Natural killer cell (primary cell): ENCODE measurements around the gene OR4K2. TPM values are rescaled to one million over a fixed set of nuclear protein-coding genes. Genes with fewer than 3 reads are reported as not detected.
"Not testable (repeated sequence)": the region's sequence is repeated elsewhere in the genome, so short reads cannot be mapped to it uniquely, and the experiment has no call there.

Experiments used
- ATAC-seq, 3 donors: fragments of 150-1000 bp in 2 of 3; fragments of 200-7000 bp in 1 of 3; cut with Tn5 transposase; 1 replicate in 1 of 3; 2 replicates in 2 of 3; pipeline ENCODE4 v1.10.0; 2021; ENCODE audit warnings: mild to moderate bottlenecking in 2 of 3, moderate library complexity in 2 of 3
- DNase-seq, 2 donors: peaks; one replicate each; pipeline versions ENCODE4 v3.0.0 to v3.0.0-alpha.2; 2013 to 2021; ENCODE audit warnings: mixed read lengths in 1 of 2
- H3K27ac ChIP-seq: one replicate; pipeline ENCODE4 v1.5.1; 2013; ENCODE audit warnings: mild to moderate bottlenecking, low read length
- H3K27me3 ChIP-seq: one replicate; pipeline ENCODE4 v1.6.1; 2013; ENCODE audit warnings: low read length; ENCODE audit not compliant: control insufficient read depth, insufficient read depth
- H3K36me3 ChIP-seq: one replicate; pipeline ENCODE4 v1.6.1; 2013; ENCODE audit warnings: low read length; ENCODE audit not compliant: control insufficient read depth, insufficient read depth
- H3K4me1 ChIP-seq: one replicate; pipeline ENCODE4 v1.6.1; 2013; ENCODE audit warnings: low read length; ENCODE audit not compliant: control insufficient read depth, insufficient read depth
- H3K4me3 ChIP-seq: one replicate; pipeline ENCODE4 v1.5.1; 2013; ENCODE audit warnings: low read length
- H3K9me3 ChIP-seq: one replicate; pipeline ENCODE4 v1.6.1; 2013; ENCODE audit warnings: low read length; ENCODE audit not compliant: control insufficient read depth, insufficient read depth
- H3K27ac Mint-ChIP-seq, 2 donors: one replicate each; pipeline ENCODE4 v1.8.0; 2022; ENCODE audit warnings: mild to moderate bottlenecking in 2 of 2, mixed read lengths in 2 of 2, moderate library complexity in 1 of 2
- H3K27me3 Mint-ChIP-seq, 2 donors: one replicate each; pipeline ENCODE4 v1.8.0; 2022; ENCODE audit warnings: low read depth in 2 of 2, mixed read lengths in 2 of 2
- H3K36me3 Mint-ChIP-seq: one replicate; pipeline ENCODE4 v1.8.0; 2022; ENCODE audit warnings: mixed read lengths
- H3K4me1 Mint-ChIP-seq, 2 donors: one replicate each; pipeline ENCODE4 v1.8.0; 2022; ENCODE audit warnings: mixed read lengths in 2 of 2
- H3K4me3 Mint-ChIP-seq: one replicate; pipeline ENCODE4 v1.8.0; 2022; ENCODE audit warnings: mild to moderate bottlenecking, moderate library complexity, mixed read lengths
- H3K9me3 Mint-ChIP-seq, 2 donors: one replicate each; pipeline ENCODE4 v1.8.0; 2022; ENCODE audit warnings: mixed read lengths in 2 of 2
- WGBS: methylation state at CpG from one replicate; pipeline ENCODE4 v1.1.7; 2013; ENCODE audit warnings: missing lambda C conversion rate; ENCODE audit not compliant: insufficient coverage; 5-methylcytosine and 5-hydroxymethylcytosine counted together
- intact Hi-C: fragments of 100-400 bp; cut with micrococcal nuclease; formaldehyde crosslinking; loops from one replicate; pipeline ENCODE4 v1.14.2; 2022
- total RNA-seq, 4 donors: library from RNA; stranded (reverse); fragments of 120-200 nt in 1 of 4; gene quantifications; one replicate each; pipeline versions ENCODE4 v1.2.3 to v1.2.4, GENCODE V29; 2013 to 2022
- TF ChIP-seq, protein P1 (sequence below): fragments of 200-600 bp; IDR thresholded peaks from one replicate; pipeline ENCODE4 v1.8.0; 2022; ENCODE audit warnings: antibody characterized with exemption

OR4K2 gene
- total RNA-seq, 3 donors from 2014 or later (not counting 1 experiment from before 2014, with no cell fraction given) = not detected

DNA sequence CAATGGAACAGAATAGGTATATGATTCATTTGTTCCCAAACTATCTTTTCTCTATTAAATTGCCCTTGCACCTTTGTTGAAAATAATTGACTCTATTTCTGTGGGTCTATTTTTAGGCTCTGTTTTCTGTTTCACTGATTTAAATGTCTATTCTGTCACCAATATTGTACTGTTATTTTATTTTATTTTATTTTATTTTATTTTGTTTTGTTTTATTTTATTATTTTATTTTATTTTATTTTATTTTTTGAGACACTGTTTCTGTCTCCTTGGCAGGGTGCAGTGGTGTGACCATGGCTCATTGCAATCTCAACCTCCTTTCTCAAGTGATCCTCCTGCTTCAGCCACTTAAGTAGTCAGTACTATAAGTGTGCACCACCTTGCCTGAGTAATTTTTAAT is 36.5 kb upstream of the OR4K2 start:
- Mint-ChIP-seq H3K4me3 (no peak overlapping the region), H3K36me3 (no peaks in the 10 kb centered on the region), H3K4me1 (no peaks in the 10 kb centered on the region), H3K27me3 (no peaks in the 10 kb centered on the region), H3K9me3 (peaks cover 3 to 8% of the 10 kb centered on the region in 2 donors), H3K27ac (no peak overlapping the region)
- intact Hi-C loops = no loop called here
- Histone ChIP-seq H3K4me3 (no peak overlapping the region), H3K9me3 (peaks cover 8% of the 10 kb centered on the region), H3K27me3 (no peaks in the 10 kb centered on the region), H3K4me1 (no peaks in the 10 kb centered on the region), H3K27ac (no peak overlapping the region), H3K36me3 (no peaks in the 10 kb centered on the region)
- TF ChIP-seq, protein P1, sequence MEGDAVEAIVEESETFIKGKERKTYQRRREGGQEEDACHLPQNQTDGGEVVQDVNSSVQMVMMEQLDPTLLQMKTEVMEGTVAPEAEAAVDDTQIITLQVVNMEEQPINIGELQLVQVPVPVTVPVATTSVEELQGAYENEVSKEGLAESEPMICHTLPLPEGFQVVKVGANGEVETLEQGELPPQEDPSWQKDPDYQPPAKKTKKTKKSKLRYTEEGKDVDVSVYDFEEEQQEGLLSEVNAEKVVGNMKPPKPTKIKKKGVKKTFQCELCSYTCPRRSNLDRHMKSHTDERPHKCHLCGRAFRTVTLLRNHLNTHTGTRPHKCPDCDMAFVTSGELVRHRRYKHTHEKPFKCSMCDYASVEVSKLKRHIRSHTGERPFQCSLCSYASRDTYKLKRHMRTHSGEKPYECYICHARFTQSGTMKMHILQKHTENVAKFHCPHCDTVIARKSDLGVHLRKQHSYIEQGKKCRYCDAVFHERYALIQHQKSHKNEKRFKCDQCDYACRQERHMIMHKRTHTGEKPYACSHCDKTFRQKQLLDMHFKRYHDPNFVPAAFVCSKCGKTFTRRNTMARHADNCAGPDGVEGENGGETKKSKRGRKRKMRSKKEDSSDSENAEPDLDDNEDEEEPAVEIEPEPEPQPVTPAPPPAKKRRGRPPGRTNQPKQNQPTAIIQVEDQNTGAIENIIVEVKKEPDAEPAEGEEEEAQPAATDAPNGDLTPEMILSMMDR = no peak
- ATAC-seq (no peak), DNase-seq (no peak)

DNA sequence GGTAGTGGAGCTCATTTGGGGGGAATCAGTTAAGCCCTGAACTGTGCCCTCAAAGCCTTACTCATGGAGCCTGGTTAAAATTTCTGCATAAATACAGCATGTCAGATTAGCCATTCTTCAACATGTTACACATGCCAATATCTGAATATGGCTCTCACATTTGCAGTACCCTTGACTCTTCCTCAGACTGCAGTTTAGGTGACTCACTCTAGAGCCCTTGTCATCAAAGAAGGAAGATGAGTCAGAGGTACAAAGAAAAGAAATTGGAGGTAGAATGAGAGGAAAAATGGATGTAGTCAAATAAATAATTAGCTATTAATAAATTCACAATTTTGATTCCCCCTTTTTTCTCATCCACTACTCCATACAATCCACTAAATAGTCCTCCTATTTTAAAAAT is 23.6 kb upstream of the OR4K2 start:
- H3K4me3 Mint-ChIP-seq = no peak overlapping the region

DNA sequence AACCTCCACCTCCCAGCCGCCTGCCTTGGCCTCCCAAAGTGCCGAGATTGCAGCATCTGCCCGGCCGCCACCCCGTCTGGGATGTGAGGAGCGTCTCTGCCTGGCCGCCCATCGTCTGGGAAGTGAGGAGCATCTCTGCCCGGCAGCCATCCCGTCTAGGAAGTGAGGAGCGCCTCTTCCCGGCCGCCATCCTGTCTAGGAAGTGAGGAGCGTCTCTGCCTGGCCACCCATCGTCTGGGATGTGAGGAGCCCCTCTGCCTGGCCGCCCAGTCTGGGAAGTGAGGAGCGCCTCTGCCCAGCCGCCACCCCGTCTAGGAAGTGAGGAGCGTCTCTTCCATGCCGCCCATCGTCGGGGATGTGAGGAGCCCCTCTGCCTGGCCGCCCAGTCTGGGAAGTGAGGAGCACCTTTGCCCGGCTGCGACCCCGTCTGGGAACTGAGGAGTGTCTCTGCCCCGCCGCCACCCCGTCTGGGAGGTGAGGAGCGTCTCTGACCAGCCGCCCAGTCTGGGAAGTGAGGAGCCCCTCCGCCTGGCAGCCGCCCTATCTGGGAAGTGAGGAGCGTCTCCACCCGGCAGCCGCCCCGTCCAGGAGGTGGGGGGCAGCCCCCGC is 8.8 kb upstream of the OR4K2 start:
- H3K4me3 Mint-ChIP-seq, ATAC-seq, DNase-seq, intact Hi-C loops, H3K27me3 Mint-ChIP-seq, H3K4me1 ChIP-seq, H3K27ac Mint-ChIP-seq, H3K27me3 ChIP-seq, H3K4me1 Mint-ChIP-seq, H3K9me3 Mint-ChIP-seq, H3K36me3 Mint-ChIP-seq, H3K4me3 ChIP-seq, H3K9me3 ChIP-seq, H3K36me3 ChIP-seq, H3K27ac ChIP-seq: not testable (repeated sequence)
- WGBS = 93% methylated on average over 39 of the region's 39 CpGs

More for the DNA sequence above, 23.6 kb upstream of the OR4K2 start:
- peaks cover 0 to 13% of the 10 kb centered on the region in 2 donors for H3K9me3 Mint-ChIP-seq
- intact Hi-C loops = no loop called here
- H3K27me3 ChIP-seq = no peaks in the 10 kb centered on the region
- no peaks in the 10 kb centered on the region for H3K9me3 ChIP-seq
- peaks cover 8% of the 10 kb centered on the region for H3K36me3 Mint-ChIP-seq
- no peaks in the 10 kb centered on the region for H3K36me3 ChIP-seq
- no peaks in the 10 kb centered on the region for H3K4me1 ChIP-seq
- TF ChIP-seq, protein P1 = no peak
- no peaks in the 10 kb centered on the region for H3K27me3 Mint-ChIP-seq
- no peaks in the 10 kb centered on the region for H3K4me1 Mint-ChIP-seq
- H3K27ac ChIP-seq = no peak overlapping the region
- no peak overlapping the region for H3K4me3 ChIP-seq
- no peak for DNase-seq
- no peak overlapping the region for H3K27ac Mint-ChIP-seq
- no peak for ATAC-seq

DNA sequence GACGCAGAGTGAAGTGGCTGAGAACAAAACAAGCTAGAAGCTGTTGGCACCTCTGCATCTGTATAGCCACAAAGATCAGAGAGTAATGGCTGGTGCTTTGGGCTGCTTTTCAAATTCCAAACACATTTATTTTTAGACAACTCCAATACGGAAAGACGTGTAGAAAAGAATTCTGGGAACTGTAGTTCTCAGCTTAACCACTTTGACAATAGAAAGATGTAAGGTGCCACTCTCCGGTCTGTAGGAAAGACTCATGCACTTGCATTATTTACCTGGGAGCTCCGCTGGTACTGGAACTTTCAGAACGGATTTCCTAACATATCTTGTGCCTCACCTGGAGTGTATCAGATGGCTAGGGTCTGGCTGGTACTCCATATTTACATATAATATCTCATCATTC is 1.8 kb upstream of the OR4K2 start:
- no peaks in the 10 kb centered on the region for H3K4me1 Mint-ChIP-seq
- peaks cover 0 to 2% of the 10 kb centered on the region in 2 donors for H3K9me3 Mint-ChIP-seq
- no peaks in the 10 kb centered on the region for H3K27me3 Mint-ChIP-seq
- H3K4me1 ChIP-seq = no peaks in the 10 kb centered on the region
- intact Hi-C loops = no loop called here
- no peak overlapping the region for H3K27ac Mint-ChIP-seq
- DNase-seq (no peak), ATAC-seq (no peak)
- no peaks in the 10 kb centered on the region for H3K36me3 ChIP-seq
- H3K36me3 Mint-ChIP-seq = no peaks in the 10 kb centered on the region
- TF ChIP-seq, protein P1 = no peak
- H3K27ac ChIP-seq = no peak overlapping the region
- no peaks in the 10 kb centered on the region for H3K9me3 ChIP-seq
- H3K4me3 ChIP-seq = no peak overlapping the region
- WGBS = 36% methylated on average over 6 of the region's 6 CpGs
- no peak overlapping the region for H3K4me3 Mint-ChIP-seq
- H3K27me3 ChIP-seq = no peaks in the 10 kb centered on the region
